Nephron (organoid): ENCODE data around the gene CLCA1.

Experiments
- H3K27ac Mint-ChIP-seq, 3 experiments: 2 replicates each; pipeline ENCODE4 v1.8.0; 2020; ENCODE audit warnings: mixed read lengths in 3 of 3, mild to moderate bottlenecking in 2 of 3, moderate library complexity in 1 of 3
- H3K27me3 Mint-ChIP-seq: 2 replicates; pipeline ENCODE4 v1.8.0; 2021; ENCODE audit warnings: low read depth, mild to moderate bottlenecking, moderate library complexity, mixed read lengths
- H3K36me3 Mint-ChIP-seq: 2 replicates; pipeline ENCODE4 v1.8.0; 2020; ENCODE audit warnings: low read depth, mixed read lengths
- H3K4me1 Mint-ChIP-seq: 2 replicates; pipeline ENCODE4 v1.8.0; 2020; ENCODE audit warnings: mixed read lengths
- H3K4me3 Mint-ChIP-seq, 3 experiments: 2 replicates each; pipeline ENCODE4 v1.8.0; 2020; ENCODE audit warnings: mild to moderate bottlenecking in 3 of 3, mixed read lengths in 3 of 3, moderate library complexity in 2 of 3
- H3K9me3 Mint-ChIP-seq: 2 replicates; pipeline ENCODE4 v1.8.0; 2020; ENCODE audit warnings: mixed read lengths
- CTCF ChIP-seq, 3 experiments: fragments of 200-600 bp; sonication (generic); IDR thresholded peaks; one replicate each; pipeline ENCODE4 v1.5.0; 2021; ENCODE audit warnings: antibody characterized with exemption in 3 of 3; ENCODE audit not compliant: unreplicated experiment in 3 of 3

Gene CLCA1

GRCh38 chr1:86441581-86441980 lies 27.1 kb upstream of the CLCA1 start:
- TF ChIP-seq CTCF (IDR thresholded peaks at IDR 0.05; ENCODE audit: unreplicated experiment in 3 of 3), result no peak
- Mint-ChIP-seq H3K27me3 (peaks cover 9% of the 10 kb centered on the region), H3K9me3 (no peaks in the 10 kb centered on the region), H3K27ac (no peak overlapping the region), H3K4me3 (no peak overlapping the region), H3K4me1 (no peaks in the 10 kb centered on the region), H3K36me3 (no peaks in the 10 kb centered on the region)

- Mint-ChIP-seq H3K27me3 (peaks cover 9% of the 10 kb centered on the region), H3K27ac (no peak overlapping the region), H3K36me3 (no peaks in the 10 kb centered on the region), H3K4me1 (no peaks in the 10 kb centered on the region), H3K4me3 (no peak overlapping the region), H3K9me3 (no peaks in the 10 kb centered on the region)
- TF ChIP-seq CTCF (IDR thresholded peaks at IDR 0.05; ENCODE audit: unreplicated experiment in 3 of 3), result no peak
Observed at GRCh38 chr1:86441997-86442396, 26.7 kb upstream of the CLCA1 start.

GRCh38 chr1:86445919-86446318 lies 22.8 kb upstream of the CLCA1 start:
- no peak for TF ChIP-seq CTCF (IDR thresholded peaks at IDR 0.05; ENCODE audit: unreplicated experiment in 3 of 3)
- no peak overlapping the region for H3K4me3 Mint-ChIP-seq
- no peak overlapping the region for H3K27ac Mint-ChIP-seq
- peaks cover 3% of the 10 kb centered on the region for H3K27me3 Mint-ChIP-seq
- H3K36me3 Mint-ChIP-seq, result no peaks in the 10 kb centered on the region
- H3K4me1 Mint-ChIP-seq, result no peaks in the 10 kb centered on the region
- no peaks in the 10 kb centered on the region for H3K9me3 Mint-ChIP-seq

GRCh38 chr1:86447198-86447790 lies 21.4 kb upstream of the CLCA1 start:
- TF ChIP-seq CTCF (IDR thresholded peaks at IDR 0.05; ENCODE audit: unreplicated experiment in 3 of 3), result no peak
- Mint-ChIP-seq H3K36me3 (no peaks in the 10 kb centered on the region), H3K27ac (no peak overlapping the region), H3K4me3 (no peak overlapping the region), H3K27me3 (peaks cover 3% of the 10 kb centered on the region), H3K9me3 (no peaks in the 10 kb centered on the region), H3K4me1 (no peaks in the 10 kb centered on the region)

- H3K4me1 Mint-ChIP-seq, result no peaks in the 10 kb centered on the region
- H3K9me3 Mint-ChIP-seq, result no peaks in the 10 kb centered on the region
- H3K4me3 Mint-ChIP-seq, result no peak overlapping the region
- H3K27me3 Mint-ChIP-seq, result peaks cover 3% of the 10 kb centered on the region
- no peaks in the 10 kb centered on the region for H3K36me3 Mint-ChIP-seq
- TF ChIP-seq CTCF (IDR thresholded peaks at IDR 0.05; ENCODE audit: unreplicated experiment in 3 of 3), result no peak
- no peak overlapping the region for H3K27ac Mint-ChIP-seq
Observed at GRCh38 chr1:86448670-86449069, 20.1 kb upstream of the CLCA1 start.

- no peak overlapping the region for H3K27ac Mint-ChIP-seq
- H3K36me3 Mint-ChIP-seq, result no peaks in the 10 kb centered on the region
- H3K4me3 Mint-ChIP-seq, result no peak overlapping the region
- no peak for TF ChIP-seq CTCF (IDR thresholded peaks at IDR 0.05; ENCODE audit: unreplicated experiment in 3 of 3)
- H3K9me3 Mint-ChIP-seq, result no peaks in the 10 kb centered on the region
- H3K27me3 Mint-ChIP-seq, result peaks cover 3% of the 10 kb centered on the region
- H3K4me1 Mint-ChIP-seq, result no peaks in the 10 kb centered on the region
Observed at GRCh38 chr1:86449103-86449502, 19.6 kb upstream of the CLCA1 start.
